ENCODE measurements around the gene ATP1A2. TPM values are rescaled to one million over a fixed set of nuclear protein-coding genes. Genes with fewer than 3 reads are reported as not detected.

ATP1A2 gene
- total and polyA plus RNA-seq, 10 of the 15 experiments (the other 5 are each of a cell fraction or from before 2014, with no cell fraction given): 0.15 TPM; not detected in 9

DNA sequence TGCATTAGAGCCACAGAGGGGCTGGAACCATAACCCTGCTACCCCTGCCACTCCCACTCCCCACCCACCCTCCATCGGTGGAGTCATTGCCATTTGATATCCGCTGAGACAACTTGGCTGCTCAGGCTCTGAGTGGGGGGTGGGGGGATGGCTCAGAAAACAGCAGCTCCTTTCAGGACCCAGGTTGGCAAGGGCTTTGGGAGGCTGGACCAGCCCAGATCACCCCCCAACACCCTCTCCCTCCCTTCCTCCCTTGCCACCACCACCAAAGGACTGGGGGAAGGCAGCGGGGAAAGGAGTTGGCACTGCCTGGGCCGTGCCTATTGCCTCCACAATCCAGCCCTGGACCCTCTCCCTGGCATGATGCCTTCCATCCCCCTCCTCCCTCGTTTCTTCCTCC, 47.3 kb upstream of the ATP1A2 start:
- Histone ChIP-seq H3K4me2 (ENCODE audit: control insufficient read depth, insufficient read depth) (no peak overlapping the region), H4K20me1 (ENCODE audit: control insufficient read depth, insufficient read depth) (no peaks in the 10 kb centered on the region), H3K27me3 (replicated peaks in 1 of 2; ENCODE audit: control insufficient read depth in 2 of 2, insufficient read depth in 2 of 2, low read length in 1 of 2) (peaks cover 4 to 14% of the 10 kb centered on the region in 2 experiments), H3K9me3 (replicated peaks; ENCODE audit: control insufficient read depth, insufficient read depth, low read length) (no peaks in the 10 kb centered on the region), H3K79me2 (ENCODE audit: control insufficient read depth, insufficient read depth, low read length) (no peaks in the 10 kb centered on the region), H3K27ac (ENCODE audit: control insufficient read depth, insufficient read depth) (no peak overlapping the region), H3K36me3 (ENCODE audit: control insufficient read depth in 2 of 2, insufficient read depth in 2 of 2, low read length in 1 of 2) (no peaks in the 10 kb centered on the region), H3K4me1 (ENCODE audit: control insufficient read depth, insufficient read depth, low read length) (peaks cover 18% of the 10 kb centered on the region), H2AFZ (ENCODE audit: control insufficient read depth, low read depth, low read length) (no peak overlapping the region), H3K9ac (ENCODE audit: control insufficient read depth, insufficient read depth, low read length) (no peak overlapping the region), H3K4me3 (no peak overlapping the region)
- ChIA-PET SMC1A (ENCODE audit: uncharacterized antibody, unreplicated experiment) (interaction anchor here (0.7 to 1.2 kb wide), 2 partner anchors 22 to 266 kb away, joined by 3 read pairs; no protein-coding TSS in a partner anchor), RAD21 (ENCODE audit: unreplicated experiment) (no interaction called here), CTCF (interaction anchor here (0.8 to 49.8 kb wide), 3 partner anchors 16 to 223 kb away, joined by 4 to 1035 read pairs (median 13); partner anchors contain the start of genes IGSF8, KCNJ10 and KCNJ9), POLR2A (interaction anchor here (1.2 kb wide), 1 partner anchor 23 kb away, joined by 3 read pairs; no protein-coding TSS in a partner anchor)
- in situ Hi-C loops (cut with MboI): no loop called here
- DNase-seq (ENCODE audit: low read depth, low spot score) (no peak), ATAC-seq (no peak), FAIRE-seq (no peak)
- WGBS (ENCODE audit: insufficient coverage, insufficient replicate concordance, low lambda C conversion rate, missing lambda C conversion rate): 20% methylated on average over 5 of the region's 5 CpGs
- no TSS peak for BruUV-seq (replicated peaks)
- TF ChIP-seq SMC3 (IDR thresholded peaks at IDR 0.05; ENCODE audit: borderline replicate concordance, low read length) (no peak), RB1 (IDR thresholded peaks at IDR 0.05; ENCODE audit: borderline replicate concordance) (no peak), CHD4 (IDR thresholded peaks at IDR 0.05) (no peak), EZH2 (IDR thresholded peaks at IDR 0.05; ENCODE audit: borderline replicate concordance, control insufficient read depth, low read depth, low read length) (no peak), HDAC2 (IDR thresholded peaks at IDR 0.05) (no peak)
- TF ChIP-seq, protein P1, sequence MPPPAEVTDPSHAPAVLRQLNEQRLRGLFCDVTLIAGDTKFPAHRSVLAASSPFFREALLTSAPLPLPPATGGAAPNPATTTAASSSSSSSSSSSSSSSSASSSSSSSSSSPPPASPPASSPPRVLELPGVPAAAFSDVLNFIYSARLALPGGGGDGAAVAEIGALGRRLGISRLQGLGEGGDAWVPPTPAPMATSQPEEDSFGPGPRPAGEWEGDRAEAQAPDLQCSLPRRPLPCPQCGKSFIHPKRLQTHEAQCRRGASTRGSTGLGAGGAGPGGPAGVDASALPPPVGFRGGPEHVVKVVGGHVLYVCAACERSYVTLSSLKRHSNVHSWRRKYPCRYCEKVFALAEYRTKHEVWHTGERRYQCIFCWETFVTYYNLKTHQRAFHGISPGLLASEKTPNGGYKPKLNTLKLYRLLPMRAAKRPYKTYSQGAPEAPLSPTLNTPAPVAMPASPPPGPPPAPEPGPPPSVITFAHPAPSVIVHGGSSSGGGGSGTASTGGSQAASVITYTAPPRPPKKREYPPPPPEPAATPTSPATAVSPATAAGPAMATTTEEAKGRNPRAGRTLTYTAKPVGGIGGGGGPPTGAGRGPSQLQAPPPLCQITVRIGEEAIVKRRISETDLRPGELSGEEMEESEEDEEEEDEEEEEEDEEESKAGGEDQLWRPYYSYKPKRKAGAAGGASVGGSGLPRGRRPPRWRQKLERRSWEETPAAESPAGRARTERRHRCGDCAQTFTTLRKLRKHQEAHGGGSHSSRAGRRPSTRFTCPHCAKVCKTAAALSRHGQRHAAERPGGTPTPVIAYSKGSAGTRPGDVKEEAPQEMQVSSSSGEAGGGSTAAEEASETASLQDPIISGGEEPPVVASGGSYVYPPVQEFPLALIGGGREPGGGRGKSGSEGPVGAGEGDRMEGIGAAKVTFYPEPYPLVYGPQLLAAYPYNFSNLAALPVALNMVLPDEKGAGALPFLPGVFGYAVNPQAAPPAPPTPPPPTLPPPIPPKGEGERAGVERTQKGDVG (CRISPR knock-in tag; IDR thresholded peaks at IDR 0.05): no peak
- intact Hi-C loops (cut with micrococcal nuclease; ENCODE audit: unreplicated experiment): no loop called here
